H1 (cell line): ENCODE measurements around the gene COPZ1. TPM values are rescaled to one million over a fixed set of nuclear protein-coding genes. Genes with fewer than 3 reads are reported as not detected.

ENCODE experiments used
- BRCA1 ChIP-seq: IDR thresholded peaks from 2 replicates; pipeline ENCODE4 v1.6.1; 2012; ENCODE audit warnings: low read depth, low read length, improper control_type of control experiment
- POU5F1 ChIP-seq: IDR thresholded peaks from 2 replicates; pipeline ENCODE4 v1.6.1; 2011; ENCODE audit warnings: low read depth, mild to moderate bottlenecking, low read length, moderate library complexity
- SP4 ChIP-seq: IDR thresholded peaks from 2 replicates; pipeline ENCODE4 v1.6.1; 2012; ENCODE audit warnings: low read length, inconsistent platforms
- SUZ12 ChIP-seq: fragments of 200-600 bp; sonication (generic); IDR thresholded peaks from 2 replicates; pipeline ENCODE4 v1.6.1; 2012; ENCODE audit warnings: mild to moderate bottlenecking, inconsistent platforms, low read length, moderate library complexity, mixed read lengths
- ZNF274 ChIP-seq: IDR thresholded peaks from 2 replicates; pipeline ENCODE4 v1.7.0; 2012; ENCODE audit warnings: low read length, borderline replicate concordance; ENCODE audit errors: extremely low read depth
- polyA plus RNA-seq, 7 experiments: library from polyadenylated mRNA; depleted of rRNA in 3 of 7; stranded (reverse) in 5 of 7; unstranded in 2 of 7; fragments of >200 nt in 5 of 7; fragments of 200-250 nt in 2 of 7; gene quantifications; 1 replicate in 5 of 7; 2 replicates in 1 of 7; 4 replicates in 1 of 7; pipeline versions ENCODE4 v1.2.1 to v1.2.3, GENCODE V29; 2011 to 2013; ENCODE audit warnings: missing spikeins in 2 of 7, mixed read lengths in 2 of 7
- total RNA-seq: library from RNA; stranded (reverse); fragmentation: NEBNext Ultra II Directional; extraction: Animal tissue kit (Norgen Biotek cat#: 25700); gene quantifications from 2 replicates; pipeline ENCODE4 v1.2.1, GENCODE V29; 2021

COPZ1 gene
- total and polyA plus RNA-seq, 2 of the 8 experiments (the other 6 are each of a cell fraction or from before 2014, with no cell fraction given), result 103 to 133 TPM

GRCh38 chr12:54394986-54395385, 70.1 kb downstream of the COPZ1 start (continued):
- TF ChIP-seq SUZ12 (no peak), BRCA1 (no peak), POU5F1 (no peak), ZNF274 (no peak), SP4 (no peak)
